VCaP (cell line): Measurements from ENCODE around the gene EMX1.

ENCODE experiments used
- H3K27ac ChIP-seq: fragments of 450-650 bp; 2 replicates; pipeline ENCODE4 v1.5.1; 2017
- TF ChIP-seq, protein P1 (sequence below): fragments of 450-650 bp; conservative IDR thresholded peaks from 2 replicates; pipeline ENCODE4 v1.5.1; 2017; ENCODE audit warnings: mild to moderate bottlenecking, moderate library complexity

EMX1 gene

DNA sequence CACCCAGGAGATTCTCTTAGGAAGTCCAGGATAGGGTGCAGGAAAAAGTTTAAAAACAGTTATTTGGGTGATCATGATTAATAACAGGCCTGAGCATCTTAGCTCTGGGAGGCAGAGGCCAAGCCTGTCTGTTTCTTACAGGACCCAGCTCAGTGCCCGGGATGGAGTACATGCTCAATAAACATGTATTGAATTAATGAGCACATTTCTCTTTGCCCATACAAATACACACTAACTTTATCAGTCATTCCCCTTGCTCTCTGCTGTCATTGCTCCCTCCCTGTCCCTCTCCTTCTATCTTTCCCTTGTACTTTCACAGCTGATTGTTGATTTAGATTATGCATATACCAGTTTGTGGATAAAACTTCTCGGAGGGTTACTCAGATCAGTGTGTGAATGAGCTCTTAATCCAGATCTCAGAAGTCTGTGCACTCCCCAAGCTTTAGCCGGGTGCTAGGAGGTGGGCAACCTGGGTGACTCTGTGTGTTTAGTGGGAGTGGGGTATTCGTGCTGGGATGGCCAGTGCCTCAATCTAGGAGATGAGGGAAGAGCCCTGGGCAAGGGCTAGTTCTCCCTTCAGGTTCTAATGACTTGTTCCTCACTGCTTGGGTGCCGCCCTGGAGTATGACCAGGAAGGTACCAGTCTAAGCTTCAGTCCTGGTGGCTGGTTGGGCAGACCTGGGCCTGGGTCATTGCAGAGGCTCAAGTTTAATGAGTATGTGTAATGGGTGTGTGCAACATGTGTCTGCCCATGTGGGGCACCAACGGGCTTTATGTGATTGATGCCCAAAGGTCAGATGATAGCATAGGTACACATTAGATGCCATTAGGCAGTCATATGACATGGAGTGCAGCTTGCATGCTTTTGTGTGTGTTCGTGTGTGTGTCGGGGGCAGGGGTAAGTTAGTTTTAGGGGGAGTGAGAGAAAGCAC, 10.6 kb downstream of the EMX1 start:
- H3K27ac ChIP-seq, result no peak overlapping the region
- TF ChIP-seq, protein P1, sequence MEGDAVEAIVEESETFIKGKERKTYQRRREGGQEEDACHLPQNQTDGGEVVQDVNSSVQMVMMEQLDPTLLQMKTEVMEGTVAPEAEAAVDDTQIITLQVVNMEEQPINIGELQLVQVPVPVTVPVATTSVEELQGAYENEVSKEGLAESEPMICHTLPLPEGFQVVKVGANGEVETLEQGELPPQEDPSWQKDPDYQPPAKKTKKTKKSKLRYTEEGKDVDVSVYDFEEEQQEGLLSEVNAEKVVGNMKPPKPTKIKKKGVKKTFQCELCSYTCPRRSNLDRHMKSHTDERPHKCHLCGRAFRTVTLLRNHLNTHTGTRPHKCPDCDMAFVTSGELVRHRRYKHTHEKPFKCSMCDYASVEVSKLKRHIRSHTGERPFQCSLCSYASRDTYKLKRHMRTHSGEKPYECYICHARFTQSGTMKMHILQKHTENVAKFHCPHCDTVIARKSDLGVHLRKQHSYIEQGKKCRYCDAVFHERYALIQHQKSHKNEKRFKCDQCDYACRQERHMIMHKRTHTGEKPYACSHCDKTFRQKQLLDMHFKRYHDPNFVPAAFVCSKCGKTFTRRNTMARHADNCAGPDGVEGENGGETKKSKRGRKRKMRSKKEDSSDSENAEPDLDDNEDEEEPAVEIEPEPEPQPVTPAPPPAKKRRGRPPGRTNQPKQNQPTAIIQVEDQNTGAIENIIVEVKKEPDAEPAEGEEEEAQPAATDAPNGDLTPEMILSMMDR, result no peak

GRCh38 chr2:72929010-72929409, 11.7 kb downstream of the EMX1 start:
- TF ChIP-seq, protein P1, result no peak
- no peak overlapping the region for H3K27ac ChIP-seq

GRCh38 chr2:72931280-72931910, 14.1 kb downstream of the EMX1 start:
- H3K27ac ChIP-seq, result no peak overlapping the region
- TF ChIP-seq, protein P1, result no peak

- TF ChIP-seq, protein P1, result no peak
- no peak overlapping the region for H3K27ac ChIP-seq
Observed at GRCh38 chr2:72932045-72932740, 14.9 kb downstream of the EMX1 start.

- TF ChIP-seq, protein P1, result no peak
- H3K27ac ChIP-seq, result no peak overlapping the region
Observed at GRCh38 chr2:72932805-72933204, 15.5 kb downstream of the EMX1 start.

DNA sequence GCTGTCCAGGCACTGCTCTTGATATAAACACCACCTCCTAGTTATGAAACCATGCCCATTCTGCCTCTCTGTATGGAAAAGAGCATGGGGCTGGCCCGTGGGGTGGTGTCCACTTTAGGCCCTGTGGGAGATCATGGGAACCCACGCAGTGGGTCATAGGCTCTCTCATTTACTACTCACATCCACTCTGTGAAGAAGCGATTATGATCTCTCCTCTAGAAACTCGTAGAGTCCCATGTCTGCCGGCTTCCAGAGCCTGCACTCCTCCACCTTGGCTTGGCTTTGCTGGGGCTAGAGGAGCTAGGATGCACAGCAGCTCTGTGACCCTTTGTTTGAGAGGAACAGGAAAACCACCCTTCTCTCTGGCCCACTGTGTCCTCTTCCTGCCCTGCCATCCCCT, 15.9 kb downstream of the EMX1 start:
- H3K27ac ChIP-seq, result no peak overlapping the region
- TF ChIP-seq, protein P1, result no peak

GRCh38 chr2:72933646-72934151, 16.4 kb downstream of the EMX1 start:
- H3K27ac ChIP-seq, result no peak overlapping the region
- TF ChIP-seq, protein P1, result no peak
